Measurements from ENCODE around the gene DEFB119.

Gene DEFB119

DNA sequence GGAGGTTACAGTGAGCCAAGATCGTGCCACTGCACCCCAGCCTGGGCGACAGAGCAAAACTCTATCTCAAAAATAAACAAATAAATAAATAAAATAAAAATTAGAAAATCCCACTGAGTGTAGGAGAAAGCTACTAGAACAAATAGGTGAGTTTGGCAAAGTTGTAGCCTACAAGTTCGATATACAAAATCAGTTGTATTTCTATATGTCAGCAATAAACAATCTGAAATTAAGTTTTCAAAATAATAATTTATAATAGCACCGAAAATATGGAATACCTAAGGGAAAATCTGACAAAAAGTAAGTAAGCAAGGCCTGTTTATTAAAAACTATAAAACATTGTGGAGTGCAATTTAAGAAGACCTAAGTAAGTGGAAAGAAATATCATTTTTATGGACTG lies 27.1 kb downstream of the DEFB119 start:
- no peak for DNase-seq (ENCODE audit: low spot score)
- TF ChIP-seq, protein P1, sequence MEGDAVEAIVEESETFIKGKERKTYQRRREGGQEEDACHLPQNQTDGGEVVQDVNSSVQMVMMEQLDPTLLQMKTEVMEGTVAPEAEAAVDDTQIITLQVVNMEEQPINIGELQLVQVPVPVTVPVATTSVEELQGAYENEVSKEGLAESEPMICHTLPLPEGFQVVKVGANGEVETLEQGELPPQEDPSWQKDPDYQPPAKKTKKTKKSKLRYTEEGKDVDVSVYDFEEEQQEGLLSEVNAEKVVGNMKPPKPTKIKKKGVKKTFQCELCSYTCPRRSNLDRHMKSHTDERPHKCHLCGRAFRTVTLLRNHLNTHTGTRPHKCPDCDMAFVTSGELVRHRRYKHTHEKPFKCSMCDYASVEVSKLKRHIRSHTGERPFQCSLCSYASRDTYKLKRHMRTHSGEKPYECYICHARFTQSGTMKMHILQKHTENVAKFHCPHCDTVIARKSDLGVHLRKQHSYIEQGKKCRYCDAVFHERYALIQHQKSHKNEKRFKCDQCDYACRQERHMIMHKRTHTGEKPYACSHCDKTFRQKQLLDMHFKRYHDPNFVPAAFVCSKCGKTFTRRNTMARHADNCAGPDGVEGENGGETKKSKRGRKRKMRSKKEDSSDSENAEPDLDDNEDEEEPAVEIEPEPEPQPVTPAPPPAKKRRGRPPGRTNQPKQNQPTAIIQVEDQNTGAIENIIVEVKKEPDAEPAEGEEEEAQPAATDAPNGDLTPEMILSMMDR (IDR thresholded peaks at IDR 0.05; ENCODE audit: extremely low read depth, missing control alignments) = no peak

DNA sequence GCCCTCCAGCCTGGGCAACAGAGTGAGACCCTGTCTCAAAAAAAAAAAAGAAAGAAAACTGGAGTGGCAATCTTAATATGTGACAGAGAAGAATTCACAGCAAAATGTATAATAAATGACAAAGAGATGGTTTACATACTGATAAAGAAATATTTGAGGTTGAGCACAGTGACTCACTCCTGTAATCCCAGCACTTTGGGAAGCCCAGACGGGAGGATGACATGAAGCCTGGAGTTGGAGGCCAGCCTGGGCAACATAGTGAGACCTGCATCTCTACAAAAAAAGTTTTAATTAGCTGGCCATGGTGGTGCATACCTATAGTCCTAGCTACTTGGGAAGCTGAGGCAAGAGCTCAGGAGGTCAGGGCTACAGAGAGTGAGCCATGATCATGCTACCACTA lies 34.4 kb downstream of the DEFB119 start:
- TF ChIP-seq, protein P1 (IDR thresholded peaks at IDR 0.05; ENCODE audit: extremely low read depth, missing control alignments) = no peak
- DNase-seq (ENCODE audit: low spot score) = no peak

DNA sequence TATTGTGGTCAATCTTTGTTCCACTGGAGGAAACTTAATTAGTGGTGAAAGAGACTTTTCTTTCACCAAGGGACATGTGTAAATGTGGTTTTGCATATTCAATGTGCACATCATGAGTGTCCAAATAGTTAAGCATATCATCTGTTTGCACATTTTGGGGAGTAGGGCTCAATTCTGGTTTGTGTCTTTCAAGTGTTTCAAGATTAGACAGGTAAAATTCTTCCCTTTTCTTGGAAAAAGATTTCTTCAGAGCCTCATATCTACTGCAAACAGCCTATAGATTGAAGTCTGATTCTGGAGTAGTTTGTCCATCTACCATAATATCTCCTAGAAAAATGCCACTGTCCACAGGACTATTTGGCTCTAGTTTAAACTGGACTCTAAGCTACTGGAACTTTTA lies 48.9 kb downstream of the DEFB119 start:
- TF ChIP-seq, protein P1 (IDR thresholded peaks at IDR 0.05; ENCODE audit: extremely low read depth, missing control alignments) = no peak
- no peak for DNase-seq (ENCODE audit: low spot score)

DNA sequence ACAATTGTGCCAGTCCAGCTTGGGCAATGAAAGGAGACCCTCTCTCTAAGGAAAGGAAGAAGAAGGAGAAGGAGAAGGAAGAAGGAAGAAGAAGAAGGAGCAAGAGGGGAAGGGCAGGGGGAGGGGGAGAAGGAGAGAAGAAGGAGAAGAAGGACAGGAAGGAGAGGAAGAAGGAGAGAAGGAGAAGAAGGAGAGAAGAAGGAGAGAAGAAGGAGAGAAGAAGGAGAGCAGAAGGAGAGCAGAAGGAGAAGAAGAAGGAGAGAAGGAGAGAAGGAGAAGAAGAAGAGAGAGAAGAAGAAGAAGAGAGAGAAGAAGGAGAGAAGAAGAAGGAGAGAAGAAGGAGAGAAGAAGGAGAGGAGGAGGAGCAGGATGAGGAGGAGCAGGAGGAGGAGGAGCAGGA lies 59.5 kb downstream of the DEFB119 start:
- DNase-seq (ENCODE audit: low spot score) = no peak
- TF ChIP-seq, protein P1 (IDR thresholded peaks at IDR 0.05; ENCODE audit: extremely low read depth, missing control alignments) = no peak
